ENCODE measurements around the gene NINJ2. TPM values are rescaled to one million over a fixed set of nuclear protein-coding genes. Genes with fewer than 3 reads are reported as not detected.

NINJ2 gene
- total RNA-seq, 1 donor from 2014 or later, result 0.31 TPM

GRCh38 chr12:527729-528128 is 135.5 kb downstream of the NINJ2 start:
- DNase-seq, result no peak

- no peak for DNase-seq
These were observed 136.0 kb downstream of the NINJ2 start for GRCh38 chr12:527241-527640.

GRCh38 chr12:526089-526488 is 137.2 kb downstream of the NINJ2 start:
- DNase-seq, result no peak

DNA sequence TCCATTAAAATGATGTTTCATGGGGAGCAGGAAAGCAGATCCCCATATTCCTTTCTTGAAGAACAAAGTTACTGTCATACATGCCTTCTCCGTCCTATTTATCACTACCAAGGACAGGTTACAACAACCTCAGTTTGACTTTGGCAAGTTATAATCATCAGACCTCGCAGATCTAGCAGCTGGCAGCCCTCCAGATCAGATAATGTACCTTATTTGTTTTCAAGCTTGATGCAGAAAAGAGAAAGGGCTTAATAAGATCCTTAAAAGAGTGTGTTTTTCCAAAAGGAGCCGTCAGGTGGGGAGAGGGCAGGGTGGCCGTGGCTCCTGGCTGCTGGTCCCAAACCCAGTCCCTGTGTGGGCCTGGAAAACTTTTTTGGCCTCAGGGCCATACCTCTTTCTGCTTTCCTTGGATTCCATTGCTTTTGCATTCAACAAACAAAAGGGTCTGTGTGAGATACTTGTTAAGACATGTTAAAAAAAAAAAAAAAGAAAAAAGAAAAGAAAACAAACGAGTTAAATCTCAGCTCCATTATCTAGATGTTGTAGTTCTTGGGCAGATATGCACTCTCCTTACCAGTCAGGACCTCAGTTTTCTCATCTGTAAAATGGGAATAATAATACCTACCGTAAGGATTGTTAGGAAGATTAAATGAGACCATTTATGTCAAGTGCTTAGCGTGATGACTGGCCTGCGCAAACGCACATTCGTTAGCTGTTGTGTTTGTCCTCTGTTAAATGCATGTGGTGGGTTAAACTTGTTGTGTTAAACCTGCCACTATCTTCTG is 138.9 kb downstream of the NINJ2 start:
- DNase-seq, result no peak

DNA sequence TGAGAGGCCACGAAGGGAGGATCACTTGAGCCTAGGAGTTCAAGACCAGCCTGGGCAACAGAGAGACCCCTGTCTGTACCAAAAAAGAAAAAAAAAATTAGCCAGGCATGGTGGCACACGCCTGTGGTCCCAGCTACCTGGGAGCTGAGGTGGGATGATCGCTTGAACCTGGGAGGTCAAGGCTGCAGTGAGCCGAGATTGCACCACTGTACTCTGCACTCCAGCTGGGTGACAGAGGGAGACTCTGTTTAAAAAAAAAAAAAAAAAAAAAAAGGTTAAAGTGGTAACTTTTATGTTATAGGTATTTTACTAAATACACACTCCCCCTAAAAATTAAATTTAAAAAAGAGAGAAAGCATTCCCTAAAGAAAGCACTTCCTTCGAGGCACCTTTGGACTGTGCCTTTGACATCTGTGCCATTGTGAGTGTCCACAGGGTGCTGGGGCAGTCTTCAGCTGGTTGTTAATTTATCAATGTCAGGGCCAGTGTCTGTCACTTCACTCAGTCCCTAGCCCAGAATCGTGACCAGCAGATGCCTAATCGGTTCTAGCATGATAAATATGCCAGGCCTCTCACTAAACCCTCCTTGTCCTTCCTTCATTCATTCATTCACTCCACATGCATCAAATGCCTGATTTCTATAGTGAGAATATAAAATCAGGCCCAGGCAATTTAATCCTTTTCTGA is 140.4 kb downstream of the NINJ2 start:
- no peak for DNase-seq

GRCh38 chr12:520119-520518 is 143.1 kb downstream of the NINJ2 start:
- no peak for DNase-seq

- DNase-seq, result no peak
These were observed 145.7 kb downstream of the NINJ2 start for GRCh38 chr12:517538-517937.

Small RNA genes within 50 kb of the gene (small RNA-seq; reads per million reads assigned to genes)
- gene RNU7-103P, result not detected

Other genes with a start within 250 kb of the NINJ2 start
- 2.2 TPM for gene B4GALNT3, start 203.5 kb downstream of the NINJ2 start, total RNA-seq
- gene WNK1, start 89.1 kb upstream of the NINJ2 start, total RNA-seq, result 84.2 TPM

All from occipital lobe (tissue), 3 donors.